PC-9 (cell line): ENCODE results near the gene SF3A1. TPM values are rescaled to one million over a fixed set of nuclear protein-coding genes. Genes with fewer than 3 reads are reported as not detected.

Experiments
- BruUV-seq: library from RNA; stranded (reverse); fragments of 400-500 nt; replicated peaks from 2 replicates; lab custom pipeline; 2021; lab: Mats Ljungman, UMichigan
- CTCF ChIA-PET: fragments of 300-600 bp; sonication (Branson Sonifier 250); formaldehyde crosslinking; loops from one replicate; lab custom pipeline; 2022; ENCODE audit warnings: antibody characterized with exemption; lab: Charles Lee
- POLR2A ChIA-PET: fragments of 300-600 bp; sonication (Branson Sonifier 250); formaldehyde crosslinking; loops from one replicate; lab custom pipeline; 2022; ENCODE audit warnings: antibody characterized with exemption; ENCODE audit not compliant: unreplicated experiment; lab: Charles Lee
- DNase-seq, 2 experiments: peaks; one replicate each; pipeline versions ENCODE4 v3.0.0 to v3.0.0-alpha.2; 2015 to 2022; ENCODE audit warnings: mixed read lengths in 1 of 2
- H2AFZ ChIP-seq: fragments of 200-600 bp; sonication (generic); 2 replicates; pipeline ENCODE4 v1.8.1; 2017; ENCODE audit warnings: antibody characterized with exemption
- H3F3A ChIP-seq: fragments of 200-600 bp; sonication (generic); 2 replicates; pipeline ENCODE4 v1.8.1; 2017; ENCODE audit warnings: antibody characterized with exemption, mild to moderate bottlenecking, low read depth; ENCODE audit not compliant: insufficient read depth
- H3K27ac ChIP-seq: fragments of 200-600 bp; sonication (generic); 2 replicates; pipeline ENCODE4 v1.6.1; 2016; ENCODE audit warnings: mixed run types
- H3K27me3 ChIP-seq: fragments of 200-600 bp; sonication (generic); 2 replicates; pipeline ENCODE4 v1.6.1; 2016; ENCODE audit warnings: low read depth, mixed run types; ENCODE audit not compliant: insufficient read depth
- H3K36me3 ChIP-seq: fragments of 200-600 bp; sonication (generic); 2 replicates; pipeline ENCODE4 v1.6.1; 2016; ENCODE audit warnings: low read depth, mixed run types
- H3K4me1 ChIP-seq: fragments of 200-600 bp; sonication (generic); replicated peaks from 2 replicates; pipeline ENCODE4 v1.6.1; 2016; ENCODE audit warnings: mixed run types; ENCODE audit not compliant: insufficient read depth
- H3K4me2 ChIP-seq: fragments of 200-600 bp; sonication (generic); 2 replicates; pipeline ENCODE4 v1.6.1; 2017; ENCODE audit warnings: mixed run types
- H3K4me3 ChIP-seq: fragments of 200-600 bp; sonication (generic); 2 replicates; pipeline ENCODE4 v1.6.1; 2016; ENCODE audit warnings: mixed run types
- H3K79me2 ChIP-seq: fragments of 200-600 bp; sonication (generic); 2 replicates; pipeline ENCODE4 v1.6.1; 2017; ENCODE audit warnings: low read depth, mixed run types
- H3K9me2 ChIP-seq: fragments of 200-600 bp; sonication (generic); 2 replicates; pipeline ENCODE4 v1.8.1; 2017; ENCODE audit warnings: mild to moderate bottlenecking; ENCODE audit not compliant: insufficient read depth
- H3K9me3 ChIP-seq: fragments of 200-600 bp; sonication (generic); 2 replicates; pipeline ENCODE4 v1.8.1; 2016; ENCODE audit warnings: low read depth; ENCODE audit not compliant: insufficient read depth
- H4K20me1 ChIP-seq: fragments of 200-600 bp; sonication (generic); 2 replicates; pipeline ENCODE4 v1.8.1; 2017; ENCODE audit not compliant: insufficient read depth
- EZH2 ChIP-seq: fragments of 200-600 bp; sonication (generic); IDR thresholded peaks from 2 replicates; pipeline ENCODE4 v1.8.0; 2017; ENCODE audit warnings: antibody characterized with exemption, low read depth
- intact Hi-C: fragments of 100-400 bp; cut with micrococcal nuclease; formaldehyde crosslinking; loops from one replicate; pipeline ENCODE4 v1.10.0; 2022; ENCODE audit not compliant: unreplicated experiment
- total RNA-seq: library from RNA; stranded (reverse); gene quantifications from 2 replicates; pipeline ENCODE4 v1.2.3, GENCODE V29; 2021
- TF ChIP-seq, protein P1 (sequence below): fragments of 200-600 bp; sonication (generic); conservative IDR thresholded peaks from 2 replicates; pipeline ENCODE4 v1.6.1; 2017; ENCODE audit warnings: mixed run types, antibody characterized with exemption, mild to moderate bottlenecking, moderate library complexity

SF3A1 gene
- total RNA-seq, 1 experiment from 2014 or later = 189 TPM

DNA sequence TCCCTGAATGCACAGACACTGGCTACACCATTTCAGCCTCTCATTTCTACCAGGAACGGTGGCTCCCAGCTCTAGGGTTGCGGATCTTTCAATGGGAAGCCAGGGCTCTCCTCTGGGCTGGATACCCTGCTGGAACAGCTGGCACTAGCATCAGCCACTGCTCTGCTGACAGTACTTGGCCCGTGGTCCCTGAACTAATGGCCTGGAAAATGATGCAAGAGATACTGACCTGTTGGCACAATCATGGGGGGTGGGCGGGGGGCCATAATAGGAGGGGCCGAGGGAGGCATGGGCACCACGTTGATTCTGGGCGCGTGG lies 19.3 kb downstream of the SF3A1 start:
- no peaks in the 10 kb centered on the region for H3K79me2 ChIP-seq

DNA sequence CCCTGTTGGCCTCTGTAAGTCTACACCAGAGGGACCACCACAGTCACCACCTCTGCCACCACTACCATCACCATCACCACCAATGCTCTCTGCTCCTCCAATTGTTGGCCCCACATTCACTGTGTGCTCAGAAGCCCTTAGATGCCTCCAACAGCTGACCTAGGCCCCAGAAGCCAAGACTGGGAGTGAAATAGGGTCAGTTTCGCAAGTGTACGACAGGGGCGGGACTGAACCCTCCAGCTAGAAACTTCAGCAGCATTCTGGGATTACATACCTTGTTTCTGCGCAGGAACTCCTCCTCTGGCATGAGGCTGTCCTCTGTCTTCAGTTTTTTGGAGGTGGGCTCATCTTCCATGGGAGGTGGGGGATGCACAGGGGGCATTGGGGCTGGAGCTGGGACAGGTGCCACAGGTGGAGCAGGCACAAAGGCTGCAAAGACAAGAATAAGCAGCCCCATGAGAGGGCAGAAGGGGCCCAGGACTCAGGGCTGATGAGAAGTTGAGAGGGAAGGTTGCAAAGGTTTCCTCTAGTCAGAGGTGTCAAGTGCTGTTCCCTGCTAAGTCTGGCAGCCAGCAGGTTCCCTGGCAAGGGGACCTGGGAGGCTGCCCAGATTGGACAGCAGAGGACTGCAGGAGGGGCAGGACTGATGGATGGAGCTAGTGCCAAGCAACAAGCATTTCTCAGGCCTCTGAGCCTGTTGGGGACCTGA lies 19.8 kb downstream of the SF3A1 start:
- no peak for TF ChIP-seq EZH2
- TF ChIP-seq, protein P1, sequence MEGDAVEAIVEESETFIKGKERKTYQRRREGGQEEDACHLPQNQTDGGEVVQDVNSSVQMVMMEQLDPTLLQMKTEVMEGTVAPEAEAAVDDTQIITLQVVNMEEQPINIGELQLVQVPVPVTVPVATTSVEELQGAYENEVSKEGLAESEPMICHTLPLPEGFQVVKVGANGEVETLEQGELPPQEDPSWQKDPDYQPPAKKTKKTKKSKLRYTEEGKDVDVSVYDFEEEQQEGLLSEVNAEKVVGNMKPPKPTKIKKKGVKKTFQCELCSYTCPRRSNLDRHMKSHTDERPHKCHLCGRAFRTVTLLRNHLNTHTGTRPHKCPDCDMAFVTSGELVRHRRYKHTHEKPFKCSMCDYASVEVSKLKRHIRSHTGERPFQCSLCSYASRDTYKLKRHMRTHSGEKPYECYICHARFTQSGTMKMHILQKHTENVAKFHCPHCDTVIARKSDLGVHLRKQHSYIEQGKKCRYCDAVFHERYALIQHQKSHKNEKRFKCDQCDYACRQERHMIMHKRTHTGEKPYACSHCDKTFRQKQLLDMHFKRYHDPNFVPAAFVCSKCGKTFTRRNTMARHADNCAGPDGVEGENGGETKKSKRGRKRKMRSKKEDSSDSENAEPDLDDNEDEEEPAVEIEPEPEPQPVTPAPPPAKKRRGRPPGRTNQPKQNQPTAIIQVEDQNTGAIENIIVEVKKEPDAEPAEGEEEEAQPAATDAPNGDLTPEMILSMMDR = no peak
- ChIA-PET CTCF (no interaction called here), POLR2A (interaction anchor here (0.6 kb wide), 1 partner anchor 153 kb away, joined by 4 read pairs; no protein-coding TSS in a partner anchor)
- H3K4me1 ChIP-seq = no peaks in the 10 kb centered on the region
- intact Hi-C loops = no loop called here
- H3K27ac ChIP-seq = no peak overlapping the region
- H3F3A ChIP-seq = peaks cover 16% of the 10 kb centered on the region; the same call in 1 of the 2 replicates
- no peaks in the 10 kb centered on the region for H3K27me3 ChIP-seq
- DNase-seq = no peak
- H2AFZ ChIP-seq = no peak overlapping the region
- H3K36me3 ChIP-seq = peaks cover 48% of the 10 kb centered on the region
- no TSS peak for BruUV-seq
- no peaks in the 10 kb centered on the region for H3K79me2 ChIP-seq
- no peak overlapping the region for H3K4me3 ChIP-seq
- no peaks in the 10 kb centered on the region for H4K20me1 ChIP-seq
- no peaks in the 10 kb centered on the region for H3K9me2 ChIP-seq
- H3K4me2 ChIP-seq = no peak overlapping the region
- no peaks in the 10 kb centered on the region for H3K9me3 ChIP-seq

More for the DNA sequence above, 19.3 kb downstream of the SF3A1 start:
- TF ChIP-seq EZH2 = no peak
- TF ChIP-seq, protein P1 = no peak
- intact Hi-C loops = no loop called here
- H3K4me3 ChIP-seq = no peak overlapping the region
- ChIA-PET CTCF (no interaction called here), POLR2A (no interaction called here)
- no peak overlapping the region for H3K4me2 ChIP-seq
- H3K27ac ChIP-seq = no peak overlapping the region
- no peak overlapping the region for H2AFZ ChIP-seq
- H4K20me1 ChIP-seq = no peaks in the 10 kb centered on the region
- H3F3A ChIP-seq = peaks cover 15% of the 10 kb centered on the region; the same call in 1 of the 2 replicates
- no peaks in the 10 kb centered on the region for H3K9me2 ChIP-seq
- BruUV-seq = no TSS peak
- DNase-seq = no peak
- H3K4me1 ChIP-seq = no peaks in the 10 kb centered on the region
- no peaks in the 10 kb centered on the region for H3K27me3 ChIP-seq
- H3K36me3 ChIP-seq = peaks cover 51% of the 10 kb centered on the region
- H3K9me3 ChIP-seq = no peaks in the 10 kb centered on the region

DNA sequence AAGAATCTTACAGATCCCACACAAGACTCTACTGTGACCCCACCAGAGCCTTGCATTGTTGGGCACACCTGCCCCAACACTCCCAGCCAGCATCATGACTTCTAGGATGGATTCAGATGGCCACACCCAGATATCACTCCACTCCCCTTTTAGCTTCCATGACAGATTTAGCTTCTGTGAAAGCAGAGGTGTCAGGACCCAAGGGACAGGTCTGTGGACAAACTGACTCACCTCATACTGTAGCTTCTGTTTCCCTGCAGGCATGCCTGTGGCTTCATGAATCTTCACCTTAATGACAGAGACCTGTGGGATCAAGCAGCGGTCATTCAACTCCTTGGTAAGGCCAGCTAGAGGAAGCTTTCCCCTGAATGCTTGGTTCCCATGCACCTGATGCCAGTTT lies 21.5 kb downstream of the SF3A1 start:
- Histone ChIP-seq H3K79me2 (no peaks in the 10 kb centered on the region), H3K36me3 (peaks cover 37% of the 10 kb centered on the region), H3K9me2 (no peaks in the 10 kb centered on the region), H3F3A (peaks cover 32% of the 10 kb centered on the region), H2AFZ (no peak overlapping the region), H3K4me3 (no peak overlapping the region), H3K4me1 (no peaks in the 10 kb centered on the region), H3K4me2 (no peak overlapping the region), H4K20me1 (no peaks in the 10 kb centered on the region), H3K27me3 (no peaks in the 10 kb centered on the region), H3K27ac (no peak overlapping the region), H3K9me3 (no peaks in the 10 kb centered on the region)
- intact Hi-C loops = no loop called here
- ChIA-PET POLR2A (no interaction called here), CTCF (no interaction called here)
- DNase-seq = no peak
- no peak for TF ChIP-seq EZH2
- no TSS peak for BruUV-seq
